Mucosa of descending colon (tissue), 3 donors: ENCODE data around the gene DNASE1L3. TPM values are rescaled to one million over a fixed set of nuclear protein-coding genes. Genes with fewer than 3 reads are reported as not detected.

Source experiments
- ATAC-seq: fragments of 200-7000 bp; cut with Tn5 transposase; one replicate; pipeline ENCODE4 v1.9.1; 2020; ENCODE audit warnings: mild to moderate bottlenecking, moderate library complexity
- DNase-seq, 3 donors: peaks; one replicate each; pipeline ENCODE4 v3.0.0-alpha.2; 2020
- H3K36me3 ChIP-seq: fragments of 200-600 bp; one replicate; pipeline ENCODE4 v1.8.0; 2021; ENCODE audit warnings: low read depth, mild to moderate bottlenecking
- H3K4me1 ChIP-seq: fragments of 200-600 bp; one replicate; pipeline ENCODE4 v1.8.0; 2021; ENCODE audit warnings: low read depth, mild to moderate bottlenecking
- H3K4me3 ChIP-seq: fragments of 200-600 bp; one replicate; pipeline ENCODE4 v1.8.0; 2021; ENCODE audit warnings: mild to moderate bottlenecking
- H3K9me3 ChIP-seq: fragments of 200-600 bp; one replicate; pipeline ENCODE4 v1.8.0; 2021; ENCODE audit warnings: mild to moderate bottlenecking
- intact Hi-C, 2 donors: fragments of 100-400 bp; cut with DNase I in 1 of 2; cut with micrococcal nuclease in 1 of 2; formaldehyde crosslinking; loops; one replicate each; pipeline versions ENCODE4 v1.11.0 to v1.11.1; 2022; cut with DNase I, micrococcal nuclease
- total RNA-seq, 3 donors: library from RNA; stranded (reverse); fragmentation: NEBNext Ultra II Directional in 2 of 3; extraction: Animal tissue kit (Norgen Biotek cat#: 25700) in 2 of 3; gene quantifications; one replicate each; pipeline versions ENCODE4 v1.2.1 to v1.2.4, GENCODE V29; 2021 to 2023
- TF ChIP-seq, protein P1 (sequence below): fragments of 200-600 bp; IDR thresholded peaks from one replicate; pipeline ENCODE4 v1.8.0; 2022; ENCODE audit warnings: antibody characterized with exemption, mild to moderate bottlenecking
- donor health status: DM: no; HTN: no; CAD: no; lungs with moderate emphysema.
- donor health status: DM: no; HTN: no; CAD: no.
- donor health status: DM: no; HTN: yes; CAD: no.

The DNASE1L3 gene
- total RNA-seq, 3 donors from 2014 or later: 3.3 to 9.6 (median 9.0) TPM

DNA sequence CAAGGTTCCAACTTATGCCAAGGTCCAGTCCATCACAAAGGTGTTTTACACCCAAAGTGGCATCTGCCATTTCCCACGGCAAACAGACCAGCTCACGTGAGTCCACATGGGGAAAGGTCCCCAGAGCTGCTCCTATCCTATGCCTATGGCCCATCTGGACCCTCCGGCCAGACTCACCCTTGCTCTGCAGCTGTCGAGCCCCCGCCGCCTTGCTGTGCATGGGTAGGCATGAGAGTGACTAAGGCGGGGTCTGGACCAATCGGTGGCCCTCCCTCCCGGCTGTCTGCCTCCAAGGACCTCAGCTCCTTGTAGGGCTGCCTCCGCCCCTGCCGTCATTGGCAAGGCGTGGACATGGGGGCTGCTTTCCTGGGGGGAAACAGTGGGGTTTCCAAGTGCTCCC lies 26.9 kb downstream of the DNASE1L3 start:
- TF ChIP-seq, protein P1, sequence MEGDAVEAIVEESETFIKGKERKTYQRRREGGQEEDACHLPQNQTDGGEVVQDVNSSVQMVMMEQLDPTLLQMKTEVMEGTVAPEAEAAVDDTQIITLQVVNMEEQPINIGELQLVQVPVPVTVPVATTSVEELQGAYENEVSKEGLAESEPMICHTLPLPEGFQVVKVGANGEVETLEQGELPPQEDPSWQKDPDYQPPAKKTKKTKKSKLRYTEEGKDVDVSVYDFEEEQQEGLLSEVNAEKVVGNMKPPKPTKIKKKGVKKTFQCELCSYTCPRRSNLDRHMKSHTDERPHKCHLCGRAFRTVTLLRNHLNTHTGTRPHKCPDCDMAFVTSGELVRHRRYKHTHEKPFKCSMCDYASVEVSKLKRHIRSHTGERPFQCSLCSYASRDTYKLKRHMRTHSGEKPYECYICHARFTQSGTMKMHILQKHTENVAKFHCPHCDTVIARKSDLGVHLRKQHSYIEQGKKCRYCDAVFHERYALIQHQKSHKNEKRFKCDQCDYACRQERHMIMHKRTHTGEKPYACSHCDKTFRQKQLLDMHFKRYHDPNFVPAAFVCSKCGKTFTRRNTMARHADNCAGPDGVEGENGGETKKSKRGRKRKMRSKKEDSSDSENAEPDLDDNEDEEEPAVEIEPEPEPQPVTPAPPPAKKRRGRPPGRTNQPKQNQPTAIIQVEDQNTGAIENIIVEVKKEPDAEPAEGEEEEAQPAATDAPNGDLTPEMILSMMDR: no peak
- ATAC-seq (no peak), DNase-seq (no peak)
- H3K4me1 ChIP-seq: peaks cover 5% of the 10 kb centered on the region
- intact Hi-C loops: no loop called here
- no peak overlapping the region for H3K4me3 ChIP-seq
- no peaks in the 10 kb centered on the region for H3K9me3 ChIP-seq
- H3K36me3 ChIP-seq: no peaks in the 10 kb centered on the region

DNA sequence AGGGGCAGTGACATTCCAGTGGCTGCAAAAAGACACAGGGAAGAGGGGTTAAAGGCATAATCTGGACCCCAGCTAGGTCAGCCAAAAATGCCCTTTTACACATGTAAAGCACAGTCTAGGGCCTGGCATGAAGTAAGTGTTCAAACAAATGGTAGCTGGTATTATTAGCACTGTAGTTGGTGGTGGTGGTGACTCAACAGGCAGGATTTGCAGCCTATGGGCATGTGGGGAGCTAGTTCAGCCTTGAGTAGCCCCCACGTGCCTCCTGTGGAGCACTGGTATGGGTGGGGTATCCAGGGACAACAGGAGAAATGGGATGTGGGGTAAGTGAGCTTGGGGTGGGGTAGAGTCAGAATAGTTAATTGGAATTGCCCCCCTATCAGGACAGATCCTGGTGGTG lies 27.6 kb downstream of the DNASE1L3 start:
- peaks cover 12% of the 10 kb centered on the region for H3K4me1 ChIP-seq
- TF ChIP-seq, protein P1: no peak
- H3K36me3 ChIP-seq: no peaks in the 10 kb centered on the region
- no peaks in the 10 kb centered on the region for H3K9me3 ChIP-seq
- no peak for ATAC-seq
- DNase-seq: no peak
- no peak overlapping the region for H3K4me3 ChIP-seq
- intact Hi-C loops: no loop called here

DNA sequence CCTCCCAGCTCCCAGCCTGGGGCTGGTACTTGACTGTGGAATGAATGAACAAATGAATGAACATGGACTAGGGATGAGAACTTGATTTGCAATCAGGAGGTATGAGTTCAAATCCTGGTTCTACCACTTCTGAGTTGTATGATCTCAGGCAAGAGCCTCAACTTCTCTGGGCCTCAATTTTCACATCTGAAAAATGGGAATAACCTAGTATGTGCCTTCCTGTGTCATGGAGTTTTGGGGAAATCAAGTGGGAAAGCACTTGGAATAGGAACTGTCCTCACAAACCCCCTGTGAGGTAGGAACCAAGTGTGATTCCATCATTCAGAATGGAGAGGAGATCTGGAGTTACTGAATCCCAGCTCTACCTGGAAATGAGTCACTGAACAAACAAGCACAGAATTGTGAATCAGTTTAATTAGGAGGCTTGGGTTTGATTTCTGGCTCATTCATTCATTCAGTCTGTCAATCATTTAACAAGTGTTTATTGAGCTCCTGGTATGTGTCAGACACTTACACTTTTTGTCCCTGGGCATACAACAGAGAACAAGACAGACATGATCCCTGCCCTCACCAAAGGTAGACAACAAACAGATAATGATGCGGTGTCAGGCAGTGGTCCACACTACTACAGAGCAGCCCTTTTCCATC lies 29.7 kb downstream of the DNASE1L3 start:
- TF ChIP-seq, protein P1: no peak
- no peak for DNase-seq
- ATAC-seq: peak; percentile 65
- intact Hi-C loops: no loop called here
- Histone ChIP-seq H3K4me3 (no peak overlapping the region), H3K4me1 (peaks cover 24% of the 10 kb centered on the region), H3K36me3 (no peaks in the 10 kb centered on the region), H3K9me3 (no peaks in the 10 kb centered on the region)

DNA sequence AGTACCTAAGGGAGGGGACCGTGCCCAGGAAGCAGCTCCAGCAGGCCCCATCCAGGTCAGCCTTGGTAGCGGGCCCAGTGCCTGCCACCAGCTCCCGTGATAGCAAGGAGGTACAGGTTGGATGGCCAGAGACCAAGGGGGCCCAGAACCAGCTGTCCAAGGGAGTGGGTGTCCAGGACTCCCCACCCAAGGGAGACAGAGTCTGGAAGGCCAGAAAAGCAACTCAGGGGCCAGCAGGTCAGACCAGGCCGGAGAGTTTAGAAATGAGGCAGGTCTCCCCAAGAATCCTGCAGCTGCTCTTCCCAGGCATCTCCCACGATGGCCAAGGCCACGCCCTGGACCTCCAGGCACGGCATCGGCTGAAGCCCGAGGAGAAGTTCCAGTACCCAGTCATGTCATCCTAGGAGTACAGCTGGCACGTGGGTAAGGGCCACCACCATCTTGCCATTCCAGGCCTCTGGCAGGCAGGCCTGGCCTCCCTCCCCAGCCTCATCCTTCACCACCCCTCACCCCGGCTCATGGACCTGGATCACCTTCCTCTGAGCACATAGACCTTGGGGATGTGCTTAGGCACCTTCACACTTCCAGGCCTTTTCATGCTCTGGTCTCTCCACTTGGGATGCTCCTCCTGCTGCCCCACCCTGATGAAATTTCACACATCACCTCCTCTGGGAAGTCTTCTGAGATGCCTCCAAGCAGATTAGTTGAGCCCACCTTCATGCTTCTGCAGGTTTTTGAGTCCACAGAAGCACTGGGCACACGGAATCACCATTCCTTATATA lies 30.5 kb downstream of the DNASE1L3 start:
- Histone ChIP-seq H3K9me3 (no peaks in the 10 kb centered on the region), H3K36me3 (no peaks in the 10 kb centered on the region), H3K4me1 (peaks cover 30% of the 10 kb centered on the region), H3K4me3 (no peak overlapping the region)
- intact Hi-C loops: no loop called here
- TF ChIP-seq, protein P1: no peak
- DNase-seq (no peak), ATAC-seq (no peak)

DNA sequence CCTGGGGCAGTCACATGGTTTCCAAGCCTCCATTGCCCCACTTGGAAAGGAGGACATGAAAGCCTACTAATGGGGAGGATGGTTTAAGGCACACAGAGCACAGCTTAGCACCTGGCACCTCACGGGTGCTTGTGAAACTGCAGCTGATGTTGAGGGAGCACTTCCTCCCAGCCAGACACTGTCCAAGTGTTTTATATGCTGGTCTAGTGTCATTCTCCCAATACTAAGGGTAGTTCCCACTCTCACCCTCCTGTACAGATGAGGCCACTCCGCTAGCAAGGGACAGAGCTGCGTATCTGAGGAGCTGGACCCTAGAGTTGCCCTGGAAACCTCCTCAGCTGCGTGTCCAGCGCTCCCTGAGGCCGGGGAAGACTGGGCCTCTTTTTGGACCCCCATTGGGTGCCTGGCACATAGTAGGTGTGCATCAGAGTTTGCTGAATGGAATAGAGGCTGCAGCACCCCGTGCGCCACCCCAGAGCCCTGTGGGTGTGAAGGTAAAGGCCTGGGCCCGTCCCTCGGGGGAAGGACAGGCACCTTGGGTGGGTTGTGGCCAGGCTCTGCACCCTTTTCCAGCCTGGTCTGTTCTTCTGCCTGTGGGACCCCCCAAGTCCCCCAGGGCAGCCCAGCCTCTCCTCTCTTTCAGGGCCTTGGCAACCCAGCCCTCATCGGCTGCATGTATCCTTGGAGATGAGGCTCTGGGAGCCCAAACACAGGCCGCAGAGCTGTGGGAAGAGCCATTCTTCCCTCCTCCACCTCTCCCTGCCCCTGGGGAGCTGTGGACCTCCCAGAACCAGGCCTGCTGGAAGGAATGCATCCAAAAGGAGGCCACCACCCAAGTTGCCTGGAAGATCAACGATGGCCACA lies 31.3 kb downstream of the DNASE1L3 start:
- intact Hi-C loops: no loop called here
- H3K4me3 ChIP-seq: no peak overlapping the region
- H3K4me1 ChIP-seq: peaks cover 38% of the 10 kb centered on the region
- no peaks in the 10 kb centered on the region for H3K9me3 ChIP-seq
- DNase-seq (no peak), ATAC-seq (no peak)
- no peaks in the 10 kb centered on the region for H3K36me3 ChIP-seq
- TF ChIP-seq, protein P1: no peak
